ENCODE data around the gene BBS9.

Gene BBS9

GRCh38 chr7:33556472-33556871 lies 427.1 kb downstream of the BBS9 start:
- TF ChIP-seq, protein P1, sequence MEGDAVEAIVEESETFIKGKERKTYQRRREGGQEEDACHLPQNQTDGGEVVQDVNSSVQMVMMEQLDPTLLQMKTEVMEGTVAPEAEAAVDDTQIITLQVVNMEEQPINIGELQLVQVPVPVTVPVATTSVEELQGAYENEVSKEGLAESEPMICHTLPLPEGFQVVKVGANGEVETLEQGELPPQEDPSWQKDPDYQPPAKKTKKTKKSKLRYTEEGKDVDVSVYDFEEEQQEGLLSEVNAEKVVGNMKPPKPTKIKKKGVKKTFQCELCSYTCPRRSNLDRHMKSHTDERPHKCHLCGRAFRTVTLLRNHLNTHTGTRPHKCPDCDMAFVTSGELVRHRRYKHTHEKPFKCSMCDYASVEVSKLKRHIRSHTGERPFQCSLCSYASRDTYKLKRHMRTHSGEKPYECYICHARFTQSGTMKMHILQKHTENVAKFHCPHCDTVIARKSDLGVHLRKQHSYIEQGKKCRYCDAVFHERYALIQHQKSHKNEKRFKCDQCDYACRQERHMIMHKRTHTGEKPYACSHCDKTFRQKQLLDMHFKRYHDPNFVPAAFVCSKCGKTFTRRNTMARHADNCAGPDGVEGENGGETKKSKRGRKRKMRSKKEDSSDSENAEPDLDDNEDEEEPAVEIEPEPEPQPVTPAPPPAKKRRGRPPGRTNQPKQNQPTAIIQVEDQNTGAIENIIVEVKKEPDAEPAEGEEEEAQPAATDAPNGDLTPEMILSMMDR (IDR thresholded peaks at IDR 0.05; ENCODE audit: low read depth, low read length, missing control alignments): no peak
- H3K4me3 ChIP-seq (replicated peaks; ENCODE audit: low read depth, low read length): no peak overlapping the region
- DNase-seq (ENCODE audit: extremely low read depth, low read depth): no peak

GRCh38 chr7:33558549-33559323 lies 429.4 kb downstream of the BBS9 start:
- DNase-seq (ENCODE audit: extremely low read depth, low read depth): no peak
- H3K4me3 ChIP-seq (replicated peaks; ENCODE audit: low read depth, low read length): no peak overlapping the region
- TF ChIP-seq, protein P1 (IDR thresholded peaks at IDR 0.05; ENCODE audit: low read depth, low read length, missing control alignments): no peak

DNA sequence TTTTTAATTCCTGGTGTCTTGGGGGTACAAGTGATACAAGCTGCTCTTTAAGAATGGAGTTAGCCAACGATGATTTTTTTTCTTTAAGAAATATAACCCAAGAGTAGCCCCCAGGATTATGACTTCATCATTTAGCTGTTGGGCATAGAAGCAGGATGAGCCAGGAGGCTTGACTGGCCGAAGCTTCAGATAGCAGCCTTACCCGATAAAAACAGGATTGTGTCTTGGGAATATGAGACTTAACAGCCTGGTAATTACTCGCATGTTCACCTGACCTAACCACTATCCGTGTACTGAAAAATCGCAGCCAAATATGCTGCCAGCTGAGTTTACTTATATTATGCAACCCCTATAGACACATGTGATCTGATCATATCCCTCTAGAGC lies 430.0 kb downstream of the BBS9 start:
- DNase-seq (ENCODE audit: extremely low read depth, low read depth): no peak
- H3K4me3 ChIP-seq (replicated peaks; ENCODE audit: low read depth, low read length): no peak overlapping the region
- TF ChIP-seq, protein P1 (IDR thresholded peaks at IDR 0.05; ENCODE audit: low read depth, low read length, missing control alignments): no peak

- TF ChIP-seq, protein P1 (IDR thresholded peaks at IDR 0.05; ENCODE audit: low read depth, low read length, missing control alignments): no peak
- DNase-seq (ENCODE audit: extremely low read depth, low read depth): no peak
- no peak overlapping the region for H3K4me3 ChIP-seq (replicated peaks; ENCODE audit: low read depth, low read length)
Measured at GRCh38 chr7:33562996-33563395, 433.6 kb downstream of the BBS9 start.

- no peak for DNase-seq (ENCODE audit: extremely low read depth, low read depth)
- H3K4me3 ChIP-seq (replicated peaks; ENCODE audit: low read depth, low read length): no peak overlapping the region
- TF ChIP-seq, protein P1 (IDR thresholded peaks at IDR 0.05; ENCODE audit: low read depth, low read length, missing control alignments): no peak
Measured at GRCh38 chr7:33563651-33564050, 434.3 kb downstream of the BBS9 start.

- no peak overlapping the region for H3K4me3 ChIP-seq (replicated peaks; ENCODE audit: low read depth, low read length)
- TF ChIP-seq, protein P1 (IDR thresholded peaks at IDR 0.05; ENCODE audit: low read depth, low read length, missing control alignments): no peak
- no peak for DNase-seq (ENCODE audit: extremely low read depth, low read depth)
Measured at GRCh38 chr7:33578166-33578565, 448.8 kb downstream of the BBS9 start.

Measured in HFF-Myc (cell line).